ENCODE results near the gene RPL21. TPM values are rescaled to one million over a fixed set of nuclear protein-coding genes. Genes with fewer than 3 reads are reported as not detected.
"Not testable (repeated sequence)": the region's sequence is repeated elsewhere in the genome, so short reads cannot be mapped to it uniquely, and the experiment has no call there.

The RPL21 gene
- total RNA-seq, 1 experiment from 2014 or later, result 711 TPM

- ChIA-PET POLR2A (ENCODE audit: unreplicated experiment) (no interaction called here), CTCF (interaction anchor here (0.6 kb wide), 2 partner anchors 23 to 27 kb away, joined by 3 to 4 read pairs; no protein-coding TSS in a partner anchor)
- no peaks in the 10 kb centered on the region; the same call in 1 of the 2 replicates for H3K9me3 ChIP-seq (ENCODE audit: insufficient read depth, low read depth)
- H3K4me2 ChIP-seq, result no peak overlapping the region
- no peaks in the 10 kb centered on the region for H4K20me1 ChIP-seq (ENCODE audit: insufficient read depth)
- H3K79me2 ChIP-seq (ENCODE audit: low read depth), result no peaks in the 10 kb centered on the region
- H3K9me2 ChIP-seq (ENCODE audit: insufficient read depth), result no peaks in the 10 kb centered on the region
- H3K27me3 ChIP-seq (ENCODE audit: insufficient read depth, low read depth), result no peaks in the 10 kb centered on the region
- no peak overlapping the region for H2AFZ ChIP-seq
- no peak overlapping the region for H3K4me3 ChIP-seq
- TF ChIP-seq EZH2 (IDR thresholded peaks at IDR 0.05; ENCODE audit: low read depth), result no peak
- TF ChIP-seq, protein P1, sequence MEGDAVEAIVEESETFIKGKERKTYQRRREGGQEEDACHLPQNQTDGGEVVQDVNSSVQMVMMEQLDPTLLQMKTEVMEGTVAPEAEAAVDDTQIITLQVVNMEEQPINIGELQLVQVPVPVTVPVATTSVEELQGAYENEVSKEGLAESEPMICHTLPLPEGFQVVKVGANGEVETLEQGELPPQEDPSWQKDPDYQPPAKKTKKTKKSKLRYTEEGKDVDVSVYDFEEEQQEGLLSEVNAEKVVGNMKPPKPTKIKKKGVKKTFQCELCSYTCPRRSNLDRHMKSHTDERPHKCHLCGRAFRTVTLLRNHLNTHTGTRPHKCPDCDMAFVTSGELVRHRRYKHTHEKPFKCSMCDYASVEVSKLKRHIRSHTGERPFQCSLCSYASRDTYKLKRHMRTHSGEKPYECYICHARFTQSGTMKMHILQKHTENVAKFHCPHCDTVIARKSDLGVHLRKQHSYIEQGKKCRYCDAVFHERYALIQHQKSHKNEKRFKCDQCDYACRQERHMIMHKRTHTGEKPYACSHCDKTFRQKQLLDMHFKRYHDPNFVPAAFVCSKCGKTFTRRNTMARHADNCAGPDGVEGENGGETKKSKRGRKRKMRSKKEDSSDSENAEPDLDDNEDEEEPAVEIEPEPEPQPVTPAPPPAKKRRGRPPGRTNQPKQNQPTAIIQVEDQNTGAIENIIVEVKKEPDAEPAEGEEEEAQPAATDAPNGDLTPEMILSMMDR (conservative IDR thresholded peaks at IDR 0.05), result no peak
- H3K4me1 ChIP-seq (replicated peaks; ENCODE audit: insufficient read depth), result no peaks in the 10 kb centered on the region
- no peaks in the 10 kb centered on the region for H3K36me3 ChIP-seq (ENCODE audit: low read depth)
- no TSS peak for BruUV-seq (replicated peaks)
- H3K27ac ChIP-seq, result no peak overlapping the region
- no peak for DNase-seq
- intact Hi-C loops (cut with micrococcal nuclease; ENCODE audit: unreplicated experiment), result no loop called here
- no peaks in the 10 kb centered on the region for H3F3A ChIP-seq (ENCODE audit: insufficient read depth, low read depth)
These were observed 31.7 kb upstream of the RPL21 start for GRCh38 chr13:27219611-27220010.

DNA sequence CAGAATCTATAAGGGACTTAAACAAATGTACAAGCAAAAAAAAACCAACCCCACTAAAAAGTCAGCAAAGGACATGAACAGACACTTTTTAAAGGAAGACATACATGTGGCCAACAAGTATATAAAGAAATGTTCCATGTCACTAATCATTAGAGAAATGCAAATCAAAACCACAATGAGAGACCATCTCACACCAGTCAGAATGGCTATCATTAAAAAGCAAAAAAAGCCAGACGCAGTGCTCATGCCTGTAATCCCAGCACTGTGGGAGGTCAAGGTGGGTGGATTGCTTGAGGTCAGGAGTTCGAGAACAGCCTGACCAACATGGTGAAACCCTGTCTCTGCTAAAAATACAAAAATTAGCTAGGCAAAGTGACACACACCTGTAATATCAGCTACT is 29.3 kb upstream of the RPL21 start:
- H3K9me3 ChIP-seq (ENCODE audit: insufficient read depth, low read depth); H3K4me3 ChIP-seq; H3K4me2 ChIP-seq; H3K36me3 ChIP-seq (ENCODE audit: low read depth); intact Hi-C loops (cut with micrococcal nuclease; ENCODE audit: unreplicated experiment); BruUV-seq (replicated peaks); H3K27me3 ChIP-seq (ENCODE audit: insufficient read depth, low read depth); POLR2A ChIA-PET (ENCODE audit: unreplicated experiment); DNase-seq; H3F3A ChIP-seq (ENCODE audit: insufficient read depth, low read depth); CTCF ChIA-PET; H3K79me2 ChIP-seq (ENCODE audit: low read depth); H2AFZ ChIP-seq; H3K4me1 ChIP-seq (replicated peaks; ENCODE audit: insufficient read depth); H4K20me1 ChIP-seq (ENCODE audit: insufficient read depth); H3K27ac ChIP-seq; H3K9me2 ChIP-seq (ENCODE audit: insufficient read depth): not testable (repeated sequence)

DNA sequence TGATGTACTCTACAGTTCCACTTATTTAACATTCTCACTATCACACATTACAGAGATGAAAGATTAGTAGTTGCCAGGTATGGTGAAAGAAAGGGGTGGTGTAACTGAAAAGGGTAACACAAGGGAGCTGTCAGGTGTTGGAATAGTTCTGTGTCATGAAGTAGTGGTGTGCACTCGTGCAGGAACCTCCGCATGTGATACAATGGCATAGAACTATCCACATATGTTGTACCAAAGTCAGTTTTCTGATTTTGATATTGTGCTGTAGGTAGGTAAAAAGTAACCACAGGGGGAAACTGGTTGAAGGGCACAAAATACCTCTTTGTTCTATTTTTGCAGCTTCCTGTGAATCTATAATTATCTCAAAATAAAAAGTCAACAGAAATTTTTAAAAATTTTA is 24.4 kb upstream of the RPL21 start:
- no peaks in the 10 kb centered on the region for H3K4me1 ChIP-seq (replicated peaks; ENCODE audit: insufficient read depth)
- POLR2A ChIA-PET (ENCODE audit: unreplicated experiment), result no interaction called here
- no peak for DNase-seq
- BruUV-seq (replicated peaks), result no TSS peak
- H3K4me3 ChIP-seq, result no peak overlapping the region
- no peaks in the 10 kb centered on the region for H3K9me2 ChIP-seq (ENCODE audit: insufficient read depth)
- H3K4me2 ChIP-seq, result no peak overlapping the region
- H3F3A ChIP-seq (ENCODE audit: insufficient read depth, low read depth), result no peaks in the 10 kb centered on the region
- no peak overlapping the region for H3K27ac ChIP-seq
- no peak overlapping the region for H2AFZ ChIP-seq
- intact Hi-C loops (cut with micrococcal nuclease; ENCODE audit: unreplicated experiment), result no loop called here
- TF ChIP-seq, protein P1 (conservative IDR thresholded peaks at IDR 0.05), result no peak
- TF ChIP-seq EZH2 (IDR thresholded peaks at IDR 0.05; ENCODE audit: low read depth), result no peak
- no peaks in the 10 kb centered on the region for H3K79me2 ChIP-seq (ENCODE audit: low read depth)
- no peaks in the 10 kb centered on the region; the same call in 1 of the 2 replicates for H3K9me3 ChIP-seq (ENCODE audit: insufficient read depth, low read depth)
- CTCF ChIA-PET, result no interaction called here
- no peaks in the 10 kb centered on the region for H4K20me1 ChIP-seq (ENCODE audit: insufficient read depth)
- no peaks in the 10 kb centered on the region for H3K36me3 ChIP-seq (ENCODE audit: low read depth)
- no peaks in the 10 kb centered on the region for H3K27me3 ChIP-seq (ENCODE audit: insufficient read depth, low read depth)

GRCh38 chr13:27228131-27228530 is 23.2 kb upstream of the RPL21 start:
- H2AFZ ChIP-seq, result no peak overlapping the region
- H3K27me3 ChIP-seq (ENCODE audit: insufficient read depth, low read depth), result no peaks in the 10 kb centered on the region
- no TSS peak for BruUV-seq (replicated peaks)
- intact Hi-C loops (cut with micrococcal nuclease; ENCODE audit: unreplicated experiment), result no loop called here
- no peaks in the 10 kb centered on the region for H3K36me3 ChIP-seq (ENCODE audit: low read depth)
- no peak overlapping the region for H3K4me2 ChIP-seq
- no peaks in the 10 kb centered on the region for H3K4me1 ChIP-seq (replicated peaks; ENCODE audit: insufficient read depth)
- H3K4me3 ChIP-seq, result no peak overlapping the region
- H3K27ac ChIP-seq, result no peak overlapping the region
- no peak for TF ChIP-seq EZH2 (IDR thresholded peaks at IDR 0.05; ENCODE audit: low read depth)
- TF ChIP-seq, protein P1 (conservative IDR thresholded peaks at IDR 0.05), result no peak
- H4K20me1 ChIP-seq (ENCODE audit: insufficient read depth), result no peaks in the 10 kb centered on the region
- H3F3A ChIP-seq (ENCODE audit: insufficient read depth, low read depth), result no peaks in the 10 kb centered on the region
- ChIA-PET POLR2A (ENCODE audit: unreplicated experiment) (no interaction called here), CTCF (no interaction called here)
- H3K9me3 ChIP-seq (ENCODE audit: insufficient read depth, low read depth), result no peaks in the 10 kb centered on the region; the same call in 1 of the 2 replicates
- no peaks in the 10 kb centered on the region for H3K79me2 ChIP-seq (ENCODE audit: low read depth)
- H3K9me2 ChIP-seq (ENCODE audit: insufficient read depth), result no peaks in the 10 kb centered on the region
- DNase-seq, result no peak
